Measurements from ENCODE around the gene TAOK1. TPM values are rescaled to one million over a fixed set of nuclear protein-coding genes. Genes with fewer than 3 reads are reported as not detected.

TAOK1 gene
- total RNA-seq, 1 experiment from 2014 or later, result 56.3 TPM

GRCh38 chr17:29559640-29560039, 169.5 kb downstream of the TAOK1 start:
- POLR2A ChIA-PET, result no interaction called here

GRCh38 chr17:29560316-29560715, 170.2 kb downstream of the TAOK1 start:
- 0 out of 2 replicates have a peak, but pooled peaks cover 4% of the 10 kb centered on the region for H3K79me2 ChIP-seq (ENCODE audit: insufficient read depth, low read length)
- no peak overlapping the region for H3K27ac ChIP-seq (ENCODE audit: low read depth, low read length)
- POLR2A ChIA-PET, result no interaction called here
- H4K20me1 ChIP-seq (ENCODE audit: insufficient read depth), result no peaks in the 10 kb centered on the region
- RAD21 ChIA-PET (ENCODE audit: low non-redundant PET in 1 of 2, low total read pairs in 2 of 2, uncharacterized antibody in 2 of 2, unreplicated experiment in 2 of 2), result no interaction called here
- DNase-seq (ENCODE audit: low read depth, low spot score) (no peak), ATAC-seq (no peak)
- H2AFZ ChIP-seq (ENCODE audit: low read depth, low read length, poor library complexity, severe bottlenecking), result no peak overlapping the region
- no peak overlapping the region for H3K9ac ChIP-seq (ENCODE audit: low read length)
- TF ChIP-seq EGR1 (IDR thresholded peaks at IDR 0.05; ENCODE audit: low read depth) (no peak), SIN3A (IDR thresholded peaks at IDR 0.05; ENCODE audit: low read depth) (no peak), ZFX (IDR thresholded peaks at IDR 0.05) (no peak), REST (IDR thresholded peaks at IDR 0.05; ENCODE audit: low read depth) (no peak), POLR2AphosphoS5 (IDR thresholded peaks at IDR 0.05; ENCODE audit: low read depth, low read length) (no peak), ZNF274 (IDR thresholded peaks at IDR 0.05; ENCODE audit: low read depth, low read length) (no peak), EZH2phosphoT487 (IDR thresholded peaks at IDR 0.05; ENCODE audit: borderline replicate concordance) (no peak), POLR2A (IDR thresholded peaks at IDR 0.05; ENCODE audit: borderline replicate concordance, extremely low read depth, insufficient read depth, insufficient read length) (no peak), TCF7L2 (IDR thresholded peaks at IDR 0.05; ENCODE audit: borderline replicate concordance, extremely low read depth, insufficient read depth, insufficient read length) (no peak), YY1 (IDR thresholded peaks at IDR 0.05; ENCODE audit: extremely low read depth, insufficient replicate concordance, low read depth, low read length) (no peak), MAX (IDR thresholded peaks at IDR 0.05) (no peak), FOSL1 (IDR thresholded peaks at IDR 0.05; ENCODE audit: low read depth) (no peak)
- H3K27me3 ChIP-seq (ENCODE audit: insufficient read depth, low read length), result no peaks in the 10 kb centered on the region
- intact Hi-C loops (cut with micrococcal nuclease), result no loop called here
- CTCF ChIA-PET, result no interaction called here
- no peak overlapping the region for H3K4me3 ChIP-seq (replicated peaks in 1 of 2; ENCODE audit: low read depth in 1 of 2, low read length in 2 of 2)
- H3K36me3 ChIP-seq (ENCODE audit: control insufficient read depth in 1 of 2, insufficient read depth in 2 of 2, low read length in 2 of 2), result peaks cover 3 to 4% of the 10 kb centered on the region in 2 experiments; a peak in 1 of 4 replicates
- H3K4me1 ChIP-seq (ENCODE audit: control insufficient read depth in 1 of 2, insufficient read depth in 2 of 2, low read length in 2 of 2), result peaks cover 1 to 7% of the 10 kb centered on the region in 2 experiments
- no peaks in the 10 kb centered on the region for H3K9me2 ChIP-seq (ENCODE audit: insufficient read depth)
- BruUV-seq (replicated peaks), result no TSS peak
- H3K4me2 ChIP-seq (ENCODE audit: low read length), result no peak overlapping the region
- H3K9me3 ChIP-seq (ENCODE audit: control insufficient read depth in 1 of 2, insufficient read depth in 1 of 2, low read depth in 1 of 2, low read length in 2 of 2), result no peaks in the 10 kb centered on the region

More at GRCh38 chr17:29559640-29560039, 169.5 kb downstream of the TAOK1 start:
- CTCF ChIA-PET, result no interaction called here
- no peak overlapping the region for H3K4me3 ChIP-seq (replicated peaks in 1 of 2; ENCODE audit: low read depth in 1 of 2, low read length in 2 of 2)
- no peak overlapping the region for H2AFZ ChIP-seq (ENCODE audit: low read depth, low read length, poor library complexity, severe bottlenecking)
- no peak for DNase-seq (ENCODE audit: low read depth, low spot score)
- H3K9ac ChIP-seq (ENCODE audit: low read length), result no peak overlapping the region
- H3K4me2 ChIP-seq (ENCODE audit: low read length), result no peak overlapping the region
- ATAC-seq, result no peak
- 0 out of 2 replicates have a peak, but pooled peaks cover under 1% of the 10 kb centered on the region for H3K79me2 ChIP-seq (ENCODE audit: insufficient read depth, low read length)
- peaks cover 3 to 4% of the 10 kb centered on the region in 2 experiments; a peak in 1 of 4 replicates for H3K36me3 ChIP-seq (ENCODE audit: control insufficient read depth in 1 of 2, insufficient read depth in 2 of 2, low read length in 2 of 2)
- no peak for TF ChIP-seq POLR2AphosphoS5 (IDR thresholded peaks at IDR 0.05; ENCODE audit: low read depth, low read length)
- TF ChIP-seq EZH2phosphoT487 (IDR thresholded peaks at IDR 0.05; ENCODE audit: borderline replicate concordance), result no peak
- no peak for TF ChIP-seq ELF1 (IDR thresholded peaks at IDR 0.05; ENCODE audit: borderline replicate concordance, low read depth)
- TF ChIP-seq SP1 (IDR thresholded peaks at IDR 0.05; ENCODE audit: low read depth), result no peak
- no peak for TF ChIP-seq CEBPB (IDR thresholded peaks at IDR 0.05; ENCODE audit: low read depth)
- TF ChIP-seq TCF7L2 (IDR thresholded peaks at IDR 0.05; ENCODE audit: borderline replicate concordance, extremely low read depth, insufficient read depth, insufficient read length), result no peak
- TF ChIP-seq FOSL1 (IDR thresholded peaks at IDR 0.05; ENCODE audit: low read depth), result no peak
- TF ChIP-seq SRF (IDR thresholded peaks at IDR 0.05; ENCODE audit: low read depth), result no peak
- no peaks in the 10 kb centered on the region for H3K9me2 ChIP-seq (ENCODE audit: insufficient read depth)
- RAD21 ChIA-PET (ENCODE audit: low non-redundant PET in 1 of 2, low total read pairs in 2 of 2, uncharacterized antibody in 2 of 2, unreplicated experiment in 2 of 2), result no interaction called here
- no peak overlapping the region for H3K27ac ChIP-seq (ENCODE audit: low read depth, low read length)
- H4K20me1 ChIP-seq (ENCODE audit: insufficient read depth), result no peaks in the 10 kb centered on the region
- no peaks in the 10 kb centered on the region for H3K27me3 ChIP-seq (ENCODE audit: insufficient read depth, low read length)
- BruUV-seq (replicated peaks), result no TSS peak
- H3K9me3 ChIP-seq (ENCODE audit: control insufficient read depth in 1 of 2, insufficient read depth in 1 of 2, low read depth in 1 of 2, low read length in 2 of 2), result no peaks in the 10 kb centered on the region
- peaks cover 0 to under 1% of the 10 kb centered on the region in 2 experiments; a peak in 2 of 4 replicates for H3K4me1 ChIP-seq (ENCODE audit: control insufficient read depth in 1 of 2, insufficient read depth in 2 of 2, low read length in 2 of 2)
- intact Hi-C loops (cut with micrococcal nuclease), result no loop called here

Measured in HCT116 (cell line).